ENCODE data around the gene PARD6B.

GRCh38 chr20:50790651-50791277, 59.4 kb downstream of the PARD6B start:
- peak; percentile 62 for TF ChIP-seq CTCF (IDR thresholded peaks at IDR 0.05; ENCODE audit: poor library complexity, severe bottlenecking)
- TF ChIP-seq SMC3 (conservative IDR thresholded peaks at IDR 0.05; ENCODE audit: poor library complexity) = peak; percentile 22
- TF ChIP-seq MXI1 (conservative IDR thresholded peaks at IDR 0.05; ENCODE audit: poor library complexity, severe bottlenecking) = no peak
- no peak for TF ChIP-seq EZH2 (IDR thresholded peaks at IDR 0.05; ENCODE audit: borderline replicate concordance, insufficient read depth, low read length, poor library complexity, severe bottlenecking)
- no peak for TF ChIP-seq EP300 (conservative IDR thresholded peaks at IDR 0.05; ENCODE audit: poor library complexity, severe bottlenecking)
- TF ChIP-seq RAD21 (conservative IDR thresholded peaks at IDR 0.05) = no peak
- peak; percentile 46 for TF ChIP-seq REST (IDR thresholded peaks at IDR 0.05; ENCODE audit: borderline replicate concordance)

All from neural cell (in vitro differentiated cells).